Mononuclear cell (primary cell): ENCODE measurements around the gene KCND2. TPM values are rescaled to one million over a fixed set of nuclear protein-coding genes. Genes with fewer than 3 reads are reported as not detected.

Experiments used
- H3K27me3 ChIP-seq: 2 replicates; pipeline ENCODE4 v1.6.0; 2011; ENCODE audit warnings: low read length, control low read depth; ENCODE audit not compliant: insufficient read depth
- H3K4me1 ChIP-seq: 2 replicates; pipeline ENCODE4 v1.5.1; 2011; ENCODE audit warnings: mild to moderate bottlenecking, low read length, control low read depth; ENCODE audit not compliant: insufficient read depth
- H3K4me3 ChIP-seq: 2 replicates; pipeline ENCODE4 v1.5.1; 2011; ENCODE audit warnings: mild to moderate bottlenecking, low read length, moderate library complexity
- H3K9me3 ChIP-seq: 2 replicates; pipeline ENCODE4 v1.5.1; 2011; ENCODE audit warnings: low read depth, mild to moderate bottlenecking, control low read depth, low read length
- total RNA-seq: library from RNA; depleted of rRNA; stranded (reverse); fragments of >200 nt; gene quantifications from one replicate; pipeline ENCODE4 v1.2.3, GENCODE V29; 2012

KCND2 gene
- total RNA-seq, 1 donor, result not detected

DNA sequence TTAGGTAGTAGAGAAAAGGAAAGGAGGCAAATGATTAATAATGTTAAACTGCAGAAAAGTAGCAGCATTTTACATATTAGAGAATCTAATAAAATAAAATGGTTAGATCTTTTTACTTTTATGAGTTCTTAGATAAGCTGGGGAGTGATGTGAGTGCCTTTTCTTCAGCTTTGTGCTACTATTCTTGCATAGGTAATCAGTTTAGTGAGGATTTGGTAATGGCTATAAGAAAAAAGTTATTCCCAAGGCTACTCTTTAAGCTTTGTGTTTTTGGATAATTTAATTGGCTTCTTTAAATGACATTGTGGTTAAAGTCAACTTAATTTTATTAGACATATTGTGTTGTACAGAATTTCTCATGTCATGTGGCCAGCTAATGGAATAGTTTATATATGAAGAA, 3.7 kb downstream of the KCND2 start:
- no peaks in the 10 kb centered on the region for H3K4me1 ChIP-seq
- no peak overlapping the region for H3K4me3 ChIP-seq
- no peaks in the 10 kb centered on the region for H3K9me3 ChIP-seq
- H3K27me3 ChIP-seq, result peaks cover 22% of the 10 kb centered on the region

GRCh38 chr7:120278773-120279172, 5.8 kb downstream of the KCND2 start:
- H3K4me3 ChIP-seq, result no peak overlapping the region
- no peaks in the 10 kb centered on the region for H3K9me3 ChIP-seq
- peaks cover 9% of the 10 kb centered on the region for H3K27me3 ChIP-seq
- H3K4me1 ChIP-seq, result no peaks in the 10 kb centered on the region

- H3K4me3 ChIP-seq, result no peak overlapping the region
- H3K4me1 ChIP-seq, result no peaks in the 10 kb centered on the region
- H3K9me3 ChIP-seq, result no peaks in the 10 kb centered on the region
Observed at GRCh38 chr7:120280743-120281142, 7.8 kb downstream of the KCND2 start.

DNA sequence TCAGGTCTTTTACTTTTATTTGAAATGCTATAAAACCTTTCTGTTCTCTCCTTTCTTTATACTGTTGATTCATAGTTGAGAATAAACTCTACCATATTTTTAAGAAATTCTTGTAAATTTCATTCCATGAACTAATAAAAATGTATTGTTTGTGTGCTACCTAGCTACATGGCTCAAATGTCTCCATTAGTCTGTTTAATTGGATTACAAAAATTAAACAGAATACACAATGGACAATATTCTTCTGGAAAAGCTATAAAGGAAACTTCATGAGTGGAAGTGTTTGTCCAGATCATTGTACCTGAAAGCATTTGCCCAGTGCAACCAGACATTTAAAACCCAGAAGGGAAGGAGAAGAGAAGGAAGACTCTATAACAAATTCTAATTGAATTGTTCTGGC, 20.1 kb downstream of the KCND2 start:
- Histone ChIP-seq H3K4me3 (no peak overlapping the region), H3K4me1 (no peaks in the 10 kb centered on the region), H3K27me3 (no peaks in the 10 kb centered on the region), H3K9me3 (no peaks in the 10 kb centered on the region)

More at GRCh38 chr7:120280743-120281142, 7.8 kb downstream of the KCND2 start:
- H3K27me3 ChIP-seq, result no peaks in the 10 kb centered on the region

GRCh38 chr7:120302190-120302589, 29.2 kb downstream of the KCND2 start:
- no peaks in the 10 kb centered on the region for H3K27me3 ChIP-seq
- no peak overlapping the region for H3K4me3 ChIP-seq
- no peaks in the 10 kb centered on the region for H3K4me1 ChIP-seq
- H3K9me3 ChIP-seq, result no peaks in the 10 kb centered on the region

DNA sequence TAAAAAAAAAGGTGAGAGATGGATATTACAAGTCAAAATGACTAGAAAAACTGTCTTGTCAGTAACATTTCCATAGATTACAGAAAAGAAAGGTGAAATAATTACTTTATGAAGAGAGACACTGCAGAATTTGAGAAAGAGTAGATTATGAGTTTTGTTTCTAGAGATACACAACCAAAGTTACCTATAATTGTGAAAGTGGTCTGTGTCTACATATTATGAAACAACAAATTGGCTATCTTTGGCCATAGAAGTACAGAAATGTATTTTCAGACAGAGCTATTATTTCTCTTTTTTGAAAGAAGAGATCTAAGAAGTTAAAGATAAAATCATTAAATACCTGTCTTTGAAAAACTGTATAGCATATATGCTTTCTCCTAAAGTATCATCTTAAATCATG, 30.1 kb downstream of the KCND2 start:
- Histone ChIP-seq H3K9me3 (no peaks in the 10 kb centered on the region), H3K4me1 (no peaks in the 10 kb centered on the region), H3K27me3 (no peaks in the 10 kb centered on the region), H3K4me3 (no peak overlapping the region)

GRCh38 chr7:120304674-120305073, 31.7 kb downstream of the KCND2 start:
- Histone ChIP-seq H3K27me3 (no peaks in the 10 kb centered on the region), H3K4me1 (no peaks in the 10 kb centered on the region), H3K9me3 (no peaks in the 10 kb centered on the region), H3K4me3 (no peak overlapping the region)

GRCh38 chr7:120307991-120308545, 35.1 kb downstream of the KCND2 start:
- no peaks in the 10 kb centered on the region for H3K9me3 ChIP-seq
- H3K4me1 ChIP-seq, result no peaks in the 10 kb centered on the region
- no peak overlapping the region for H3K4me3 ChIP-seq
- H3K27me3 ChIP-seq, result no peaks in the 10 kb centered on the region

DNA sequence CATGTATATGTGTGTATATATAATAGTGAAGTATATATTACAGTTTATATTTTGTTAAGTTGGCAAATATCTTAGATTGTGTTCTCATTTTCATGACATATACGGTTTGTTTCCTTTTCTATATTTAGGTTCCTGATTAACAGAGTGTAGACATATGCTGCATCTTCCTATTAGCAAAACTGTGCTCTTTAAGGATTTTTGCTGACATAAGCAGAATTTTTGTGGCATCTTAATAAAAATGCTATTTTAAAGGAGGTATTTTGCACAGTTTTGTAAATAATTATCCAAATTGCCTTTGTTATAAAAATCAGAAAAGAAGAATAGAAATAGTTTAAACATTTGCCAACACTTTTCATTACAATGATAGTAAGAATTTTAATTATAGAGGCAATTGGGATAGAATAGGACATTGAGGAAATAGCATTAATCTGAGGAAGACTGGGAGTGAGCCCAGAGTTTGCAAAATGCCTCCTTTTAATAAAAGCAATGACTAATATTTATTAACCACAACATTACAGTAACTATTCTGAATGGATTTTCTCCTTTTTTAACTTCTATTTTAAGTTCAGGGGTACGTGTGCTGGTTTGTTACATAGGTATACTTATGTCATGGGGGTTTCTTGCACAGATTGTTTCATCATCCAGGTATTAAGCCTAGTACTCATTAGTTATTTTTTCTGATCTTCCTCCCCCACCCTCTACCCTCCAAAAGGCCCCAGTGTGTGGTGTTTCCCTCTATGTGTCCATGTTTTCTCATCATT, 38.2 kb downstream of the KCND2 start:
- Histone ChIP-seq H3K4me1 (no peaks in the 10 kb centered on the region), H3K27me3 (no peaks in the 10 kb centered on the region), H3K9me3 (no peaks in the 10 kb centered on the region), H3K4me3 (no peak overlapping the region)

DNA sequence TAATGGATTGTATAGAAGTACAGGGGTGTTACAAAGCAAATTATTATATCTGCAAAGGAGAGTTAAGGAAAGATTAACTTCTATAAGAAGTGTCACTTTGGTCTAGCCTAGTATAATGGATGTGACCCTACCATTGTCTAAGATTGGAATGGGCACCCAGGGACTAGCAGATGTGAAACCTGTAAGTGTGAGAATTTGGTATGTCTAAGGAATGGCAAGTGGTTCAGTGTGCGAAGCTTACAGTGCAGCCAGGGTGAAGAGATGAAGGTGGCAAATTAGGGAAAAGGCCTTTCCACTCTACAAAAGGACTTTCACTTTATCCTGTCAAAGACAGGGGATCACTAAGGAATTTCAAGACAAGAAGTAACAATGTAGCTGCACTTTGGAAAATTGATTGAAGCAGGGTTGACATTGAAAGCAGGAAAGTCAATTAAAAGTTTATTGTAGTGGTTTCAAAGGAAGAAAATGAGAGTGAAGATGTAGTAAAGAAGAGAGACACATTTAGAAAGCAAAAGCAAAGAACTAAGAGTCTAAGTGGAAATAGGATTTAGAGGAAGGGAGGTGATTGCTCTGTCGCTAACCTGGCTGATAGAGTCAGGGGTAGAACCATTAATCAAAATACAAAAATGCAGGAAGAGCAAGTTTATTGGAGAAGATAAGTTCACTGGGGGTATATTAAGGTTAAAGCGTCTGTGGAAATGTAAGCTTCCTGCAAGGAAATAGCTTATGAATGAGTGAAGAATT, 47.4 kb downstream of the KCND2 start:
- no peaks in the 10 kb centered on the region for H3K4me1 ChIP-seq
- H3K27me3 ChIP-seq, result no peaks in the 10 kb centered on the region
- H3K4me3 ChIP-seq, result no peak overlapping the region
- no peaks in the 10 kb centered on the region for H3K9me3 ChIP-seq

GRCh38 chr7:120327054-120327453, 54.1 kb downstream of the KCND2 start:
- Histone ChIP-seq H3K4me1 (no peaks in the 10 kb centered on the region), H3K4me3 (no peak overlapping the region), H3K9me3 (no peaks in the 10 kb centered on the region), H3K27me3 (no peaks in the 10 kb centered on the region)

DNA sequence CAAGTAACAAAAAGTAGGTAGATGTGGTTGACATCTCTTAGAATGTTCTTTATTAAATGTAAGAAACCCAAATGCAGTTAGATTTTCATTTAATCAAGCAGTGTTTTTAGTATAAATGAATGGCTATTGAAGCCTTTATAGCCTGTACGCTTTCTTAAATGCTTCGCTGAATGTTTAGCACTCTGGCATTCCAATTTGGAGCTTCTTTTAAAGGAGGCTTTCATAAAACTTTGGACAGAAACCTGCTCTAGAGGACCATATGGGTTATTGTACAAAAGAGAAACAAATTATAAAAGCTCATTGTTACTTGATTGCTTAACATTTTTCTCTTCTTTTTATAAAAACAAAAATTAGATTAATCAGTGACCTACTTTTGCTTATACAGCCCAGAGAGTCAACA, 59.5 kb downstream of the KCND2 start:
- Histone ChIP-seq H3K4me3 (no peak overlapping the region), H3K9me3 (no peaks in the 10 kb centered on the region)

DNA sequence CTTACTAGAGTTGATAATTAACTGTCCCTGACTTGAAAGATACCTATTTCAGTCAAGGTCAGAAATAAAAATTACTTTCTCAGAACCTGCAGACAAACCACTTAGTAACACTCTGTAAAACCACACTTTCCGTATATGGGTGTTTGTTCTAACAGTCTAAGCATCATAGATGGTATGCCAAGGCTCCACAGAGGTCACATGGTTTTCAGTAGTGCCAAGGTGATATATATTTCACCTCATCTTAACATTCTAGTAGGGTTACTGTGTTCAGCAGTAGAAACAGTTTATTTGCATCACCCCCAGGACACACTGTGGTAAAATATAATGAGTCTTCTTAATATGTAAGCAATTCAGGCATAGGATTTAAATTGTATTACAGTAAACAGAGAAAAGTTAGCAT, 61.5 kb downstream of the KCND2 start:
- H3K9me3 ChIP-seq, result no peaks in the 10 kb centered on the region
- no peaks in the 10 kb centered on the region for H3K4me1 ChIP-seq
- no peaks in the 10 kb centered on the region for H3K27me3 ChIP-seq
- no peak overlapping the region for H3K4me3 ChIP-seq

More for the DNA sequence above, 59.5 kb downstream of the KCND2 start:
- H3K27me3 ChIP-seq, result no peaks in the 10 kb centered on the region
- H3K4me1 ChIP-seq, result no peaks in the 10 kb centered on the region

- H3K27me3 ChIP-seq, result no peaks in the 10 kb centered on the region
- H3K4me3 ChIP-seq, result no peak overlapping the region
- no peaks in the 10 kb centered on the region for H3K9me3 ChIP-seq
- H3K4me1 ChIP-seq, result no peaks in the 10 kb centered on the region
Observed at GRCh38 chr7:120337308-120337907, 64.4 kb downstream of the KCND2 start.

GRCh38 chr7:120344276-120344675, 71.3 kb downstream of the KCND2 start:
- Histone ChIP-seq H3K27me3 (no peaks in the 10 kb centered on the region), H3K9me3 (no peaks in the 10 kb centered on the region), H3K4me1 (no peaks in the 10 kb centered on the region), H3K4me3 (no peak overlapping the region)
